Measurements from ENCODE around the gene FAP. TPM values are rescaled to one million over a fixed set of nuclear protein-coding genes. Genes with fewer than 3 reads are reported as not detected.

The FAP gene
- total and polyA plus RNA-seq, 2 of the 4 experiments (the other 2 are of a cell fraction): 71.0 to 95.0 TPM

DNA sequence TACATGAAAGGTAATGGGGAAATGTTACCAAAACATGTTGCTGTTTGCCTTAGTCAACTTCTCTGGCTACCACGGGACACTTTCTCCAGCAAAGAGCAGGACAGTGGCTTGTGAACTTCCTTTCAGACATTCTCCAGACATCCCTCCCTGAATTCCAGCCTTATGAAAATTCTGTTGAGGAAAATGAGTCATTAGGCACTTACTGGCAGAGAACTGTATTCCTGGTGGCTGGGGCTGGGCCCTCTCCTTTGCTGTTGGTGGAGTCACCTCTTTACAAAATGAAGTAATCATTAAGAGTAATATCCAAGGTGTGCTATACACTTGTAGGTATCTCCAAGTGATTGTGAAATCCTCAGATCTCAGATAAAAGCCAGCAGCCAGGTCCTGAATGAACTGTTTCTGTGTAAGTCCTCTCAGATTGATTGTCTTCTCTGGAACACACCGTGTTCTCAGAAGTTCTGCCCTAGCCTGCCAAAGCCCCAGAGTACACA, 1.3 kb upstream of the FAP start:
- Histone ChIP-seq H3K56ac (ENCODE audit: extremely low read depth, insufficient read depth, low read length) (peak overlapping the region; percentile 87), H3K27ac (ENCODE audit: insufficient read depth, low read length) (peak overlapping the region; percentile 98), H3K23ac (ENCODE audit: low read depth, low read length) (peak overlapping the region; percentile 93), H3K14ac (replicated peaks; ENCODE audit: low read depth, low read length) (peak overlapping the region; percentile 89), H3K27me3 (ENCODE audit: control insufficient read depth, insufficient read depth, low read length) (no peaks in the 10 kb centered on the region), H4K91ac (ENCODE audit: insufficient read depth, low read depth, low read length) (peak overlapping the region; percentile 91), H2AK9ac (replicated peaks; ENCODE audit: low read depth, low read length, poor library complexity) (no peak overlapping the region), H3K4ac (ENCODE audit: low read depth, low read length) (peak overlapping the region; percentile 54), H2AFZ (replicated peaks; ENCODE audit: low read length, poor library complexity) (no peak overlapping the region), H2BK5ac (ENCODE audit: low read depth, low read length, poor library complexity, severe bottlenecking) (peak overlapping the region; percentile 99), H2AK5ac (ENCODE audit: low read depth, low read length) (peak overlapping the region; percentile 89; the same call in 1 of the 2 replicates), H4K20me1 (ENCODE audit: insufficient read depth, low read length) (no peaks in the 10 kb centered on the region), H3K4me3 (ENCODE audit: insufficient read depth, low read depth, low read length) (no peak overlapping the region), H4K5ac (ENCODE audit: low read depth, low read length) (peak overlapping the region; percentile 89), H2BK20ac (ENCODE audit: low read depth, low read length) (peak overlapping the region; percentile 98), H3K4me1 (ENCODE audit: control insufficient read depth, insufficient read depth, low read length) (peaks cover 16% of the 10 kb centered on the region), H3K18ac (ENCODE audit: low read depth, low read length) (peak overlapping the region; percentile 97), H3K9ac (ENCODE audit: low read depth, low read length) (peak overlapping the region; percentile 57; the same call in 1 of the 2 replicates), H2BK15ac (ENCODE audit: low read depth, low read length) (peak overlapping the region; percentile 89; the same call in 2 of the 3 replicates), H3K9me3 (ENCODE audit: control insufficient read depth, insufficient read depth, low read length) (no peaks in the 10 kb centered on the region), H3K79me1 (ENCODE audit: low read depth in 1 of 2, low read length in 2 of 2) (peaks cover 11 to 15% of the 10 kb centered on the region in 2 experiments), H3K36me3 (ENCODE audit: control insufficient read depth, insufficient read depth, low read length) (peaks cover 6% of the 10 kb centered on the region), H2BK120ac (ENCODE audit: low read depth, low read length) (peak overlapping the region; percentile 96), H3K4me2 (ENCODE audit: low read depth, low read length) (peak overlapping the region; percentile 66), H3K9me1 (ENCODE audit: insufficient read depth, low read length) (peaks cover 11% of the 10 kb centered on the region), H4K8ac (ENCODE audit: low read depth in 2 of 2, low read length in 2 of 2) (peak overlapping the region; percentile 59 to 86)
- BruUV-seq (replicated peaks): no TSS peak
- DNase-seq (peak; percentile 93), ATAC-seq (ENCODE audit: low read depth) (peak; percentile 60)
- WGBS, 2 experiments (ENCODE audit: extremely low coverage in 2 of 2, insufficient read length in 1 of 2): no CpG with 5 or more reads among the region's 2 CpGs
- dilution Hi-C loops (cut with HindIII; ENCODE audit: low sequenced_read_pairs, unreplicated experiment): no loop called here
- in situ Hi-C loops (cut with MboI; ENCODE audit: low sequenced_read_pairs): no loop called here
- CTCF ChIA-PET: no interaction called here
- intact Hi-C loops (cut with micrococcal nuclease): loop anchor here (2.0 to 5.0 kb wide), 3 partner anchors 47 to 172 kb away; partner anchors contain the start of gene DPP4
- POLR2A ChIA-PET (ENCODE audit: unreplicated experiment): no interaction called here
- TF ChIP-seq MAZ (IDR thresholded peaks at IDR 0.05; ENCODE audit: borderline replicate concordance, low read depth, low read length): peak; percentile 50; the same call in 1 of the 2 replicates
- peak; percentile 86 for TF ChIP-seq FOS (IDR thresholded peaks at IDR 0.05; ENCODE audit: low read depth, low read length)
- TF ChIP-seq CEBPB (IDR thresholded peaks at IDR 0.05; ENCODE audit: low read depth, low read length): peak; percentile 87
- peak; percentile 68; the same call in 1 of the 2 replicates for TF ChIP-seq POLR2A (IDR thresholded peaks at IDR 0.05; ENCODE audit: low read depth, low read length)
- 0 out of 2 replicates have a peak, but pooled peaks have one; percentile 8 for TF ChIP-seq BHLHE40 (IDR thresholded peaks at IDR 0.05; ENCODE audit: low read depth, low read length)
- TF ChIP-seq, protein P1, sequence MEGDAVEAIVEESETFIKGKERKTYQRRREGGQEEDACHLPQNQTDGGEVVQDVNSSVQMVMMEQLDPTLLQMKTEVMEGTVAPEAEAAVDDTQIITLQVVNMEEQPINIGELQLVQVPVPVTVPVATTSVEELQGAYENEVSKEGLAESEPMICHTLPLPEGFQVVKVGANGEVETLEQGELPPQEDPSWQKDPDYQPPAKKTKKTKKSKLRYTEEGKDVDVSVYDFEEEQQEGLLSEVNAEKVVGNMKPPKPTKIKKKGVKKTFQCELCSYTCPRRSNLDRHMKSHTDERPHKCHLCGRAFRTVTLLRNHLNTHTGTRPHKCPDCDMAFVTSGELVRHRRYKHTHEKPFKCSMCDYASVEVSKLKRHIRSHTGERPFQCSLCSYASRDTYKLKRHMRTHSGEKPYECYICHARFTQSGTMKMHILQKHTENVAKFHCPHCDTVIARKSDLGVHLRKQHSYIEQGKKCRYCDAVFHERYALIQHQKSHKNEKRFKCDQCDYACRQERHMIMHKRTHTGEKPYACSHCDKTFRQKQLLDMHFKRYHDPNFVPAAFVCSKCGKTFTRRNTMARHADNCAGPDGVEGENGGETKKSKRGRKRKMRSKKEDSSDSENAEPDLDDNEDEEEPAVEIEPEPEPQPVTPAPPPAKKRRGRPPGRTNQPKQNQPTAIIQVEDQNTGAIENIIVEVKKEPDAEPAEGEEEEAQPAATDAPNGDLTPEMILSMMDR (conservative IDR thresholded peaks at IDR 0.05; ENCODE audit: low read depth, low read length): no peak
- TF ChIP-seq NFE2L2 (IDR thresholded peaks at IDR 0.05; ENCODE audit: low read depth, low read length): 0 out of 2 replicates have a peak, but pooled peaks have one; percentile 11
- TF ChIP-seq, protein P2, sequence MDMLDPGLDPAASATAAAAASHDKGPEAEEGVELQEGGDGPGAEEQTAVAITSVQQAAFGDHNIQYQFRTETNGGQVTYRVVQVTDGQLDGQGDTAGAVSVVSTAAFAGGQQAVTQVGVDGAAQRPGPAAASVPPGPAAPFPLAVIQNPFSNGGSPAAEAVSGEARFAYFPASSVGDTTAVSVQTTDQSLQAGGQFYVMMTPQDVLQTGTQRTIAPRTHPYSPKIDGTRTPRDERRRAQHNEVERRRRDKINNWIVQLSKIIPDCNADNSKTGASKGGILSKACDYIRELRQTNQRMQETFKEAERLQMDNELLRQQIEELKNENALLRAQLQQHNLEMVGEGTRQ (IDR thresholded peaks at IDR 0.05; ENCODE audit: low read depth, low read length): no peak

Data from IMR-90 (cell line).